B cell (primary cell): ENCODE data around the gene PKP2.

Experiments used
- EZH2 ChIP-seq: IDR thresholded peaks from 2 replicates; pipeline ENCODE4 v1.6.1; 2012; ENCODE audit warnings: borderline replicate concordance, low read depth, mild to moderate bottlenecking, moderate library complexity, low read length; ENCODE audit not compliant: insufficient read depth, poor library complexity, severe bottlenecking
- TF ChIP-seq, protein P1 (sequence below): fragments of 200-600 bp; IDR thresholded peaks from one replicate; pipeline ENCODE4 v1.8.0; 2022; ENCODE audit warnings: antibody characterized with exemption, mild to moderate bottlenecking

DNA sequence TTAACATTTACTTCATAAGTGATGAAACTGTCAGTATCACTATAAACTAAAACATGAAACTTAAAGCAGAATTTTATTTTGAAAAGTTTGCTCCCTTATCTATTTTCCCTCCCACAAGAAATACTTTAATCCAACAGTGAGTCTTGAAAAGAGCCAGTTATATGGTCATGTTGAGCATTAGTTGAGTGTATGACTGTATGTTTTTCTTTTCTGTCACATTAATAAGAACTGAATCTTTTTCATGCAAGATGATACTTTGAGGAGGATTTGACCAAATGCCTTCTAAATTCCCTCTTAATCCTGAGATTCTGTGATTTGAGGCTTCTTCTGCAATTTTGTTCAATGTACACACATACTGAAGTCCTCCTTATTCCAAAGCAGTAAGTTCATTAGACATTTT lies 107.1 kb downstream of the PKP2 start:
- TF ChIP-seq, protein P1, sequence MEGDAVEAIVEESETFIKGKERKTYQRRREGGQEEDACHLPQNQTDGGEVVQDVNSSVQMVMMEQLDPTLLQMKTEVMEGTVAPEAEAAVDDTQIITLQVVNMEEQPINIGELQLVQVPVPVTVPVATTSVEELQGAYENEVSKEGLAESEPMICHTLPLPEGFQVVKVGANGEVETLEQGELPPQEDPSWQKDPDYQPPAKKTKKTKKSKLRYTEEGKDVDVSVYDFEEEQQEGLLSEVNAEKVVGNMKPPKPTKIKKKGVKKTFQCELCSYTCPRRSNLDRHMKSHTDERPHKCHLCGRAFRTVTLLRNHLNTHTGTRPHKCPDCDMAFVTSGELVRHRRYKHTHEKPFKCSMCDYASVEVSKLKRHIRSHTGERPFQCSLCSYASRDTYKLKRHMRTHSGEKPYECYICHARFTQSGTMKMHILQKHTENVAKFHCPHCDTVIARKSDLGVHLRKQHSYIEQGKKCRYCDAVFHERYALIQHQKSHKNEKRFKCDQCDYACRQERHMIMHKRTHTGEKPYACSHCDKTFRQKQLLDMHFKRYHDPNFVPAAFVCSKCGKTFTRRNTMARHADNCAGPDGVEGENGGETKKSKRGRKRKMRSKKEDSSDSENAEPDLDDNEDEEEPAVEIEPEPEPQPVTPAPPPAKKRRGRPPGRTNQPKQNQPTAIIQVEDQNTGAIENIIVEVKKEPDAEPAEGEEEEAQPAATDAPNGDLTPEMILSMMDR: no peak
- TF ChIP-seq EZH2: no peak
